Measurements from ENCODE around the gene TYW1. TPM values are rescaled to one million over a fixed set of nuclear protein-coding genes. Genes with fewer than 3 reads are reported as not detected.
"Not testable (repeated sequence)": the region's sequence is repeated elsewhere in the genome, so short reads cannot be mapped to it uniquely, and the experiment has no call there.

TYW1 gene, protein sequence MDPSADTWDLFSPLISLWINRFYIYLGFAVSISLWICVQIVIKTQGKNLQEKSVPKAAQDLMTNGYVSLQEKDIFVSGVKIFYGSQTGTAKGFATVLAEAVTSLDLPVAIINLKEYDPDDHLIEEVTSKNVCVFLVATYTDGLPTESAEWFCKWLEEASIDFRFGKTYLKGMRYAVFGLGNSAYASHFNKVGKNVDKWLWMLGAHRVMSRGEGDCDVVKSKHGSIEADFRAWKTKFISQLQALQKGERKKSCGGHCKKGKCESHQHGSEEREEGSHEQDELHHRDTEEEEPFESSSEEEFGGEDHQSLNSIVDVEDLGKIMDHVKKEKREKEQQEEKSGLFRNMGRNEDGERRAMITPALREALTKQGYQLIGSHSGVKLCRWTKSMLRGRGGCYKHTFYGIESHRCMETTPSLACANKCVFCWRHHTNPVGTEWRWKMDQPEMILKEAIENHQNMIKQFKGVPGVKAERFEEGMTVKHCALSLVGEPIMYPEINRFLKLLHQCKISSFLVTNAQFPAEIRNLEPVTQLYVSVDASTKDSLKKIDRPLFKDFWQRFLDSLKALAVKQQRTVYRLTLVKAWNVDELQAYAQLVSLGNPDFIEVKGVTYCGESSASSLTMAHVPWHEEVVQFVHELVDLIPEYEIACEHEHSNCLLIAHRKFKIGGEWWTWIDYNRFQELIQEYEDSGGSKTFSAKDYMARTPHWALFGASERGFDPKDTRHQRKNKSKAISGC
- 10 to 100 TPM; 21.5 to 30.3 (median 26.3) TPM for total RNA-seq

DNA sequence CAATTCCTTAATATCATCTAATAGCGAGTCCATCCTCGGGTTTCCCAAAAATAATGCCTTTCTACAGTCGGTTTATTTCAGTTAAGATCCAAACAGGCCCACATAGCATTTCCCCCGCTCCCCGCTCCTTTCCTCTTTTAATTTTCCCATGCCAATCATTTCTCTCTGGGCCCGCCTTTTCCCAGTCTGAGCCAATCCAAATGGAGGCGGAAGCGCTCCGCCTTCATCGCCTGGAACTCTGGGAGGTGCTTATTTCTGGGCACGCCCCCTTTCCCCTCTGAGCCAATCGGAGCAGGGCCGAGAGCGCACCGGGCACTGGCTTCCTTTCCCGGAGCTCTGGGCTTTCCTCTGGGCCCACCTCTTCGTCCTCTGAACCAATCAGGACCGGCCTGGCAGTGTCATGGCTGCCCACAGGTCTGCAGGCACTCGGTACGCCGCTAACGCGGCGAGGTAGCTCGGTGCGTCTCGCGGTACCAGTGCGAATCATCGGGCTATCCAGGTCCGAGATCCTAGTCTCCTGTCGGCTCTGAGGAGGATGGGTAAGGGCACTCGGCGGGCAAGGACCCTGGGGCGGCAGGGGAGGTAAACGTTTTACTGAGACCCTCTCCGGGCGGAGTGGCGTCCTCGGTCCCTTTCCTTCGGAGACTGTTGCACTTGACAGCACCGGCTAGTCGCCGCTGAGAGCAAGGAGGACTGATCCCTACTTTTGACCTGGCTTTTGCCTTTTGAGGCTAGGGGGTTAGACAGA lies at the start of gene TYW1:
Gene TYW1 (plus strand): TSS at position 390 of the 748 bp plus-strand sequence. CDS start 146 bp downstream, at position 536.
- not testable (repeated sequence) for H3K27me3 Mint-ChIP-seq (ENCODE audit: low read depth); H3K9me3 Mint-ChIP-seq
- peak; percentile 98 for DNase-seq
- peak; percentile 91 to 94 for ATAC-seq
- Mint-ChIP-seq H3K4me3 (peak within 1 kb of the TSS; percentile 98), H3K36me3 (ENCODE audit: insufficient read depth) (peaks cover 18% of the 10 kb centered on the region), H3K4me1 (ENCODE audit: low read depth) (peaks cover 28% of the 10 kb centered on the region)

- Mint-ChIP-seq H3K36me3 (ENCODE audit: insufficient read depth) (peaks cover 43% of the 10 kb centered on the region), H3K27me3 (ENCODE audit: low read depth) (no peaks in the 10 kb centered on the region), H3K4me1 (ENCODE audit: low read depth) (no peaks in the 10 kb centered on the region), H3K9me3 (no peaks in the 10 kb centered on the region), H3K4me3 (no peak overlapping the region)
- ATAC-seq: no peak
- DNase-seq: no peak
Observed at GRCh38 chr7:66948480-66949109, 48.0 kb upstream of the TYW1 start.

DNA sequence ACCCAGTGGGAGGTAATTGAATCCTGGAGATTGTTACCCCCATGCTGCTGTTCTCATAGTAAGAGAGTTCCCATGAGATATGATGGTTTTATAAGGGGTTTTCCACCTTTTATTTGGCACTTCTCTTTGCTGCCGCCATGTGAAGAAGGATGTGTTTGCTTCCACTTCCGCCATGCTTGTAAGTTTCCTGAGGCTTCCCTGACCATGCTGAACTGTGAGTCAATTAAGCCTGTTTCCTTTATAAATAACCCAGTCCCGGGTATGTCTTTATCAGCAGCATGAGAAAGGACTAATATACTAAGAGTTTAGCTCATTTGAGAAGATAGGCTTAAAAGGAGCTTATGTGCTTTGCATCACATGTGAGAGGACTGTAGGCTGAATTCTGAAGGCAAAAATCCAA lies 46.3 kb upstream of the TYW1 start:
- DNase-seq: no peak
- Mint-ChIP-seq H3K4me1 (ENCODE audit: low read depth) (no peaks in the 10 kb centered on the region), H3K27me3 (ENCODE audit: low read depth) (no peaks in the 10 kb centered on the region), H3K36me3 (ENCODE audit: insufficient read depth) (peaks cover 38% of the 10 kb centered on the region), H3K4me3 (no peak overlapping the region), H3K9me3 (no peaks in the 10 kb centered on the region)
- no peak for ATAC-seq

DNA sequence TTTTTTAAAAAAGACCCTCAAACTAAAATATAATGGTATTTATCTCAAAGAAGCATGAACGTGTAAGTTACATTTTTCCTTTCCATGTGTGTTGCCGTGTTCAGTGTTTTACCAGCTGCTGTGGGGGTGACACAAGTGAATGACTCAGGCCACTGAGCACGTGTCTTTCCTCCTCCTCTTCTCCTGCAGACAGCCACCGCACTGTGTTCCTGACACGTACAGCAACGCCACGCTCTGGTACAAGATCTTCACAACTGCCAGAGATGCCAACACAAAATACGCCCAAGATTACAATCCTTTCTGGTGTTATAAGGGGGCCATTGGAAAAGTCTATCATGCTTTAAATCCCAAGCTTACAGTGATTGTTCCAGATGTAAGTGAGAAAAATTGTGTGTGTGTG lies 45.9 kb upstream of the TYW1 start:
- Mint-ChIP-seq H3K9me3 (no peaks in the 10 kb centered on the region), H3K4me1 (ENCODE audit: low read depth) (no peaks in the 10 kb centered on the region), H3K27me3 (ENCODE audit: low read depth) (no peaks in the 10 kb centered on the region), H3K36me3 (ENCODE audit: insufficient read depth) (peaks cover 37% of the 10 kb centered on the region), H3K4me3 (no peak overlapping the region)
- no peak for ATAC-seq
- DNase-seq: no peak

DNA sequence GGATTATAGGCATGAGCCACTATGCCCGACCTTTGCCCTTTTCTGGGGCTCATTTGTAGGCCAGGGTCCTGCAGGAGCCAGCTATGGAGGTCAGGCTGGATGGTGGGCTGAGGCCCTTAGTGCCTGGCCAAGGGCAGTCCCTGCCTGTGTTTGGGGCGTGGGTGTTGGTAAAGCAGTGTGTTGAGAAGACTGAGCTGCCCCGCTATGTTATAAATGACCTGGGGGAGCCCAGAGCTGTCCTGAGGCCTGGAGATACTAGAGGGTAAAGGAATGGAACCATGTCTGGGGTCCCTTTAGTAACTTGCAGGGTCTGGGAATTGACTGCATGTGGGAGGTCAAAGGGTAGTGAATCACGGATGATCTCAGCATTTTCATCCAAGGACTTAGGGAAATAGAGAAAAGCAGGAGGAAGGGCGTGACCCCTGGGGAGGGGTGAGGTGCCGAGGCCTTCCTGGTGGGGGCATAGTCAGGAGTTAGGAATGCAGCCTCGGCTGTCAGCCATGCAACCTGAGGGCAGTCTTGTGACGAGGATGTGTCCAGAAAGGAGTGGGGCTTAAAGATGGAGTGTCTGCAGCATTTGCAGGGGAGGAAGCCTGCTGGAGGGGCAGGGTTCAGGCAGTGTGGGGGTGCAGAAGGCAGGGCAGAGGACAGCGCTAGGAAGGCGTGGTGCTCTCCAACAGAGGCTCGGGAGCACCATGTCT lies 44.1 kb upstream of the TYW1 start:
- H3K27me3 Mint-ChIP-seq (ENCODE audit: low read depth): no peaks in the 10 kb centered on the region
- DNase-seq (no peak), ATAC-seq (no peak)
- H3K36me3 Mint-ChIP-seq (ENCODE audit: insufficient read depth): peaks cover 41% of the 10 kb centered on the region
- H3K9me3 Mint-ChIP-seq: no peaks in the 10 kb centered on the region
- H3K4me1 Mint-ChIP-seq (ENCODE audit: low read depth): no peaks in the 10 kb centered on the region
- H3K4me3 Mint-ChIP-seq: no peak overlapping the region

- H3K4me1 Mint-ChIP-seq (ENCODE audit: low read depth): no peaks in the 10 kb centered on the region
- no peak overlapping the region for H3K4me3 Mint-ChIP-seq
- H3K36me3 Mint-ChIP-seq (ENCODE audit: insufficient read depth): peaks cover 44% of the 10 kb centered on the region
- no peaks in the 10 kb centered on the region for H3K27me3 Mint-ChIP-seq (ENCODE audit: low read depth)
- DNase-seq (no peak), ATAC-seq (no peak)
- H3K9me3 Mint-ChIP-seq: no peaks in the 10 kb centered on the region
Observed at GRCh38 chr7:66953044-66953427, 43.6 kb upstream of the TYW1 start.

GRCh38 chr7:66957595-66958290 lies 38.9 kb upstream of the TYW1 start:
- H3K27me3 Mint-ChIP-seq (ENCODE audit: low read depth): no peaks in the 10 kb centered on the region
- H3K4me1 Mint-ChIP-seq (ENCODE audit: low read depth): no peaks in the 10 kb centered on the region
- peaks cover 33% of the 10 kb centered on the region for H3K36me3 Mint-ChIP-seq (ENCODE audit: insufficient read depth)
- H3K9me3 Mint-ChIP-seq: no peaks in the 10 kb centered on the region
- no peak overlapping the region for H3K4me3 Mint-ChIP-seq
- DNase-seq (no peak), ATAC-seq (no peak)

- ATAC-seq (no peak), DNase-seq (no peak)
- Mint-ChIP-seq H3K36me3 (ENCODE audit: insufficient read depth) (peaks cover 29% of the 10 kb centered on the region), H3K4me1 (ENCODE audit: low read depth) (no peaks in the 10 kb centered on the region), H3K9me3 (no peaks in the 10 kb centered on the region), H3K27me3 (ENCODE audit: low read depth) (no peaks in the 10 kb centered on the region), H3K4me3 (no peak overlapping the region)
Observed at GRCh38 chr7:66958538-66959350, 37.9 kb upstream of the TYW1 start.

GRCh38 chr7:66960192-66960591 lies 36.4 kb upstream of the TYW1 start:
- no peak for ATAC-seq
- no peak overlapping the region for H3K4me3 Mint-ChIP-seq

GRCh38 chr7:66961096-66961495 lies 35.5 kb upstream of the TYW1 start:
- ATAC-seq: no peak
- Mint-ChIP-seq H3K36me3 (ENCODE audit: insufficient read depth) (peaks cover 22% of the 10 kb centered on the region), H3K4me1 (ENCODE audit: low read depth) (no peaks in the 10 kb centered on the region), H3K27me3 (ENCODE audit: low read depth) (no peaks in the 10 kb centered on the region), H3K4me3 (no peak overlapping the region), H3K9me3 (no peaks in the 10 kb centered on the region)
- no peak for DNase-seq

More at GRCh38 chr7:66960192-66960591, 36.4 kb upstream of the TYW1 start:
- no peaks in the 10 kb centered on the region for H3K4me1 Mint-ChIP-seq (ENCODE audit: low read depth)
- H3K27me3 Mint-ChIP-seq (ENCODE audit: low read depth): no peaks in the 10 kb centered on the region
- no peak for DNase-seq
- H3K9me3 Mint-ChIP-seq: no peaks in the 10 kb centered on the region
- H3K36me3 Mint-ChIP-seq (ENCODE audit: insufficient read depth): peaks cover 24% of the 10 kb centered on the region

DNA sequence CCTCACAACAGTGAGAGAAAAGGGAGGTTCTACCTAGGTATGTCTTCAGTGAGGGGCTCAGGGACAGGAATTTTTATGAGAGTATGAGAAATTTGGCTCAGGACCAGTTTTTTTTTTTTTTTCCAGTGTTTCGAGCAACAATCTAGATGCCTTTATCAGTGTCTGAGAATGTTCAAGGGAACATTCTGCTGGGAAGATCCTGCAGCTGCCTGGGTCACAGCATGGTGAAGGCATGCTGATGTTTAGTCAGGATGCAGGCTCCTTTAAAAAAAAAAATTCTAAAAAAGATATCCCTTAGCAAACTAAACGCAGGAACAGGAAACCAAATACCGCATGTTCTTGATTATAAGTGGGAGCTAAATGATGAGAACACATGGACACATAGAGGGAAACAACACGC lies 32.2 kb upstream of the TYW1 start:
- H3K4me3 Mint-ChIP-seq: no peak overlapping the region
- DNase-seq: no peak
- no peaks in the 10 kb centered on the region for H3K27me3 Mint-ChIP-seq (ENCODE audit: low read depth)
- no peaks in the 10 kb centered on the region for H3K4me1 Mint-ChIP-seq (ENCODE audit: low read depth)
- H3K36me3 Mint-ChIP-seq (ENCODE audit: insufficient read depth): peaks cover 2% of the 10 kb centered on the region
- H3K9me3 Mint-ChIP-seq: no peaks in the 10 kb centered on the region
- ATAC-seq: no peak

DNA sequence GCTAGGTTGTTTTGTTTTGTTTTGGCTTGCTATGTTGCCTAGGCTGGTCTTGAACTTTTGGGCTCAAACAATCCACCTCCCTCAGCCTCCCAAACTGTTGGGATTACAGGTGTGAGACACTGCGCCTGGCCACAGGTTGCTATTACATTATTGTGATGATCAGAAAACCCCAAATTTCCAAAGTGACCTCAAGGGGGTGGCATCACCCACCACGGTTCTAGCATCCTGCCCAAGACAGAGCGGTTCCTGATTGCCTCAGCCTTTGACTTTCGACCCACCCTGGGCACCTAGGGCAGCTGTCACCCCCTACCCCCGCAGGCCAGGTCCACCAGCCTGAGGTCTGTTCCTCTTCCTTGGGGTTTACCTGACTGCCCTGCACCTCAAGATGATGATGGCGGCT lies 29.6 kb upstream of the TYW1 start:
- DNase-seq (no peak), ATAC-seq (no peak)
- no peak overlapping the region for H3K4me3 Mint-ChIP-seq
- no peaks in the 10 kb centered on the region for H3K4me1 Mint-ChIP-seq (ENCODE audit: low read depth)
- H3K36me3 Mint-ChIP-seq (ENCODE audit: insufficient read depth): no peaks in the 10 kb centered on the region
- H3K9me3 Mint-ChIP-seq: no peaks in the 10 kb centered on the region
- no peaks in the 10 kb centered on the region for H3K27me3 Mint-ChIP-seq (ENCODE audit: low read depth)

DNA sequence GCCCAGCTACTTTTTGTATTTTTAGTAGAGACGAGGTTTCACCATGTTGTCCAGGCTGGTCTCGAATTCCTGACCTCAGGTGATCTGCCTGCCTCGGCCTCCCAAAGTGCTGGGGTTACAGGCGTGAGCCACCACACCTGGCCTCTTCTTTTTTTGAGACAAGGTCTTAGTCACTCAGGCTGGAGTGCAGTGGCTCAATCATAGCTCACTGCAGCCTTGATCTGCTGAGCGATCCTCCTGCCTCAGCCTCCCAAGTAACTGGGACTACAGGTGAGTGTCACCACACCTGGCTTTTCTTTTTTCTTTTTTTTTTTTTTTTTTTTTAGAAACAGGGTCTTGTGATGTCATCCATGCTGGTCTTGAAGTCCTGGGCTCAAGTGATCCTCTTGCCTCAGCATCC lies 27.6 kb upstream of the TYW1 start:
- not testable (repeated sequence) for H3K4me1 Mint-ChIP-seq (ENCODE audit: low read depth)

More for the DNA sequence above, 27.6 kb upstream of the TYW1 start:
- not testable (repeated sequence) for H3K4me3 Mint-ChIP-seq; H3K9me3 Mint-ChIP-seq; H3K36me3 Mint-ChIP-seq (ENCODE audit: insufficient read depth); H3K27me3 Mint-ChIP-seq (ENCODE audit: low read depth); DNase-seq; ATAC-seq

Measured in activated T-cell treated with anti-CD3 and anti-CD28 coated beads, Interleukin-2, amount 50 U/mL, for 4 hours (primary cell).